ENCODE data around the gene DYSF.

DYSF gene

DNA sequence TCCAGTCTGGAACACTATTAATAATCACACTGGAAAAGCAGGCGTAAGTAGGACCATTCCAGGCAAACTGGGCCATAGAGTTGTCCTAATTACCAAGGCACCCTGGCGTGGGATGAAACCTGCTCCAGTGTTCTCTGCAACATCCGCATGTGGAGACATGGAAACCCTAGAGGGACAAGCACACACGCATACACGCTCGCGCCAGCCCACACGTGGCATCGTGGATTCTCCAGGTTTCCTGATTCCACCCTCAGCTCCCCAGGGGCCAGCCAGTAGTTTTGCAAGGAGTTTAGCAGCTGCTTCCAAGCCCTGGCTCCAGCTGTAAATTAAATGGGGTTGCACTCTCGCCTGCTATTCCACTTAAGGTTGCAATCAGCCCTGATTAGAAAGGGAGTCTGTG, 127.7 kb downstream of the DYSF start:
- no peak for DNase-seq

DNA sequence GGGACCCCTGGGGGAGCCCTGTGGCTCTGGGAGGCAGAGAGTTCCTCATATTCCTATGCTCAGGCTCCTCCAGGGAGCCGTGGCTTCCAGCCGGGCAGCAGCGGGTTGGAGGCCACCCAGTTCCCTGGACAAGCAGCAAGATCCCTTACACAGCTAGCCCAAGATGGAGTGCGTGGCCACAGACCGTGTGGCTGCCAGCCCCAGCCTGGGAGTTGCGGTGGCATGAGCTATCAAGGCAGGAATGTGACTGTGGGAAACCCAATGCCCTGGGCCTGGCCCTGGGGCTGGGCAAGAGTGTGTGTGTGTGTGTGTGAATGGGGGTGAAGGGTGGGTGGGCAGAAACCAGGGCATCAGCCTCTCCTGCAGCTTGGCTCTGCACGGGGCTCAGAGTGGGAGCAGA, 130.5 kb downstream of the DYSF start:
- no peak for DNase-seq

- no peak for DNase-seq
Measured at GRCh38 chr2:71586471-71586870, 133.1 kb downstream of the DYSF start.

DNA sequence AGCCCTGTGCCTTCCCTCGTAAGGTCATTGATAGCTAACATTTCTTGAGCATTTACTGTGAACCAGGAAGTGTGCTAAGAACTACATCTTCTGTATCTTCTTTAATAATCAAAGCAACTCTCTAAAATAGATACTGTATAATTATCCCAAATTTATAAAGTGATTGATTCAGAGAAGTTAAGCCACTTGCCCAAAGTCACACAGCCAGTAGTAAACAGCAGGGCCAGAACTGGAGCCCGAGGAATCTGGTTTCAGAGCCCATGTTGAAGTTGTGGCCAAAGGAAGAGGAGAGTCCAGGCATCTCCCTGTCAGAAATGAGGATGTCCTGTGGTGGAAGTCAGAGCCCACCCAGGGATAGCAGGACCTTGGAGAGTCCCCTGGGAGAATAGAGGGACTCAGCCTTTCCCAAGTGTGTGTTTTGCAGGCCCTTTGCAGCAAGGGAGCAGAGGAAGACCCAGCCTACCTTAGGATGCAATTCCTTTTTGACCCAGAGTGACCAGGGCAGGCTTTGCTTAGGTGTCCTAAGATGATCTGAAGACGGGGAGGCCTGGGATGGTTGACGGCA, 134.2 kb downstream of the DYSF start:
- DNase-seq: no peak

DNA sequence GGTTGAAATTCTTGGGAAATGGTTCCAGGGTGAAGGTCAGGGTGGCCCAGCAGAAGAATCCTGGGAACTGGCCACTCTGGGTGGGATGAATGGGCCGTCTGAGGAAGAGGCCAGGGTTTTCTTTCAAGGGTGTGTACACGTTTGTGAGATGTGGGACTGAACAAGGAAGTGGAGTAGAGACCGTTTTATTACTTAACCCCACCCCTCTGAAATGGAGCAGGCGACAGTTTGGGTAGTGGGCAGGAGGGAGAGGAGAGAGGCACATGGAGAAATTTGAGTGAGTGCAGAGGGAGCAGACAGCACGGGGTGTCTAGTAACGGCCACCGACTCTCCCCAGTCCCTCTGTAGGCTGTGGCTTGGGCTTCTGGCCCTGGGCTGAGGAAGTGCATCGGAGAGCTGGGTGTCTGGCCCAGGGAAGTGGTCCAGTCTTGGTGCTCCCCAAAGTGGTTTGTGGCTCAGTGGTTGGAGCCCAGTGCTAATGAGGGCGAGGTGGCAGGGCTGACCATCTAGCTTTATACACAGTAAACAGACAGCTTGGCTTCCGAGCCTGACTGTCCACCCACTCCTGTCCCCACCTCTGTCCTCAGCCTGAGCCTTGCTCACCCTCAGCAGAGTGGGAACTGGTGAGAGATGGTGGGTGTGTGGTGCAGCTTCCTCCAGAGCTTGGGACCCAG, 135.3 kb downstream of the DYSF start:
- no peak for DNase-seq

DNA sequence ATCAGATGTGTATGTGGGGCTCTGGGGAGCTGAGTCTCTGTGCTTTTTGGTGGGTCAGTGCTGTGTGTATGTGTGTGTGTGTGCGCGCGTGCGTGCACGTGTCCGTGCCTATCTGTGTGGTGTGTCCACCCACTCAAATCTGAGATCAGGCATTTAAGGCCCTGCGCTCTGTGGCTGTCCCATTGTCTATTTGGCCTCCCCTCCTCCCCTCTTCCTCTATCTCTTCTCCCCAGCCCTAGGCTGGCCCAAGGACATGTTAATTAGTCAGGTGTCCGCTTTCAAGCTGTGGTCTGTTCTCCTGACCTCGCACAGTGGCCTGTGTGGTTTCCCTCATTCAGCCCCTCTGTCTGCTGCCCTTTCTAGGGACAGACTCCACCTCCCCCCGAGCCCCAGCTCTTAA, 136.4 kb downstream of the DYSF start:
- DNase-seq: no peak

GRCh38 chr2:71591044-71591443, 137.7 kb downstream of the DYSF start:
- no peak for DNase-seq

- no peak for DNase-seq
Measured at GRCh38 chr2:71592181-71592711, 138.9 kb downstream of the DYSF start.

DNA sequence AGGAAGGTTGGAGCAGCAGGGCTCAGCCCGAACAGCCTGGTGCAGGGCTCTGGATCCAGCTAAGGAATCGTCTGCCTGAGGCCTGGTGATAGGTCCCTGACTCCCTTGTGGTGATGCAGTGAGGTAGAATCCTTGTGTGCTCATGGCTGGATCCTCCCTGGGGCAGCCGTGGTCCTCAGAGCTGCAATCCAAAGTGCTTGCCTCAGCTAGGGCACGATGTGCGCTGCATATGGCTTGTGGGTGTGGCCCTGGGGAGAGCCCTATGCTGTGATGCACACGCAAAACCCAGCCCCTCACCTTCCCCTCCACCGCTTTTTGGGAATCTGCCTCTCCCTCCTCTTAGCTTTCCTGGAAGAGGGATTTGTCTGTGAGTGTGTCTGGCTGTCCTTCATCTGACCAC, 142.2 kb downstream of the DYSF start:
- no peak for DNase-seq

GRCh38 chr2:71596011-71596410, 142.7 kb downstream of the DYSF start:
- DNase-seq: no peak

GRCh38 chr2:71597756-71598155, 144.4 kb downstream of the DYSF start:
- DNase-seq: no peak

- DNase-seq: no peak
Measured at GRCh38 chr2:71598526-71598925, 145.2 kb downstream of the DYSF start.

GRCh38 chr2:71599038-71599437, 145.7 kb downstream of the DYSF start:
- no peak for DNase-seq

- no peak for DNase-seq
Measured at GRCh38 chr2:71599646-71600236, 146.4 kb downstream of the DYSF start.

GRCh38 chr2:71600555-71600954, 147.2 kb downstream of the DYSF start:
- no peak for DNase-seq

- no peak for DNase-seq
Measured at GRCh38 chr2:71601136-71602114, 148.1 kb downstream of the DYSF start.

DNA sequence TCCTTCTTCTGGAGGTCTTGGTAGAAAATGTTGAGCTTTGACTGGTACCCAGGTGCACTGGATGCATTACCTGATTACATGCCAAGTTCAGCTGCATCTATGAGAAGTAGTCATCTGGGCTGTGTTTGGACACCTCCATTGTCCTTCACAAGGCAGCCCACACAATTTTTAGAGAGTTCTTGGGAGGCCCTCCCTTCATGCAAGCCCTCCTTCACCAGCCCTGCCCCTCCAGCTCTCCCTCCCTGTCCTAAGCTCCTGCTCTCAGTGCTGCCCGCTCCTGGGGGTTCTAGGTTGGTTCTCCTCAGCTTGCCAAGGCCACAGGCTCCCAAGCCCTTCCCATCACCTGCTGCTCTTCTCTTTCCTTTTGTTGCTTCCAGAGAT, 148.7 kb downstream of the DYSF start:
- DNase-seq: no peak

- DNase-seq: no peak
Measured at GRCh38 chr2:71602581-71602980, 149.2 kb downstream of the DYSF start.

GRCh38 chr2:71603311-71603811, 150.0 kb downstream of the DYSF start:
- no peak for DNase-seq

GRCh38 chr2:71603851-71604725, 150.7 kb downstream of the DYSF start:
- no peak for DNase-seq

DNA sequence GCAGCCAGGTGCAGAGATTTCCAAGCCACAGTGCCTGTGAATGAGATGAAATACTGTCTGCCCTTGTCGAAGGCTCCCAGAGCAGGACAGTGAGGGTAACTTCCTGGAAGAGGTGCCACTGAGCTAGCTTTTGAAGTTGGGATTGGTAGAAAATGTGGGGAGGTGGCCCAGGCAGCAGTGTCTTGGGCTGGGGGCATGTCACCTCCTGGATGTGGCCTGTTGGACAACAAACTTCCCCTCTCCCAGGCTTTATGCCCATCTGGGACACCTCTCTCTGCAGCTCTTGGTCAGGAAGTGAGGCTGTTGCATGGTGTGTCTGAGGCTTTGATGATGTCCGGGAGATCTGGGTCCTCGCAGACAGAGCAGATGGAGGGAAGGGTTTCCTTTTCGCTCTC, 151.4 kb downstream of the DYSF start:
- DNase-seq: no peak

DNA sequence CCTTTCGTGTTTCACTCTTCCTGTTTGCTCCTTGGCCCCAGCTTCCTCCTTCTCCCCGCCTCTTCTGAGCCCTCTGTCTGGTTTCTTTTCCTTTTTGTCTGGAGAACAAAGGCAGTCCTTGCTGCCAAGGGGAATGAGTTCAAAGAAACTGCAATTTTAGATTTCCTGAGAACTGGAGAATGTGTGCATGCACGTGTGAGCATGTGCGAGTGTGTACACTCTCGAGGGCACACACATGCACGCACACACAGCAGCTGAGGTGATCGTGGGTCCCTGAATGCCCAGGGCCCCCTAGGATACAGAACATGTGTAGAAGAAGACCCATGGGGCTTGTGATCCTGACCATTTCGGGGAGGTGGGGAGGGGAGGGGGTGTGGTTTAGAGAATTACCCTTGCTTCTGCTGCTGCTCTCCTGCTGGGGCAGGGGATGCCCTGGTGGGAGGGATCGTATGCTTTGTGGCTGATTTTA, 151.8 kb downstream of the DYSF start:
- DNase-seq: no peak

All from stimulated activated CD4-positive, alpha-beta T cell treated with anti-CD3 and anti-CD28 coated beads, Interleukin-4, amount 100 ng/mL, for 24 hours (primary cell).